HS-27A (cell line): ENCODE data around the gene KCNIP1.
A peak's percentile ranks its signal among the peaks of the same experiment; 100 is the strongest.

Experiments
- DNase-seq: peaks from one replicate; pipeline ENCODE4 v3.0.0-alpha.2; 2012; ENCODE audit warnings: low read depth, missing footprints

KCNIP1 gene

GRCh38 chr5:170508660-170509347 lies 5.0 kb downstream of the KCNIP1 start:
- DNase-seq, result peak; percentile 8

- DNase-seq, result no peak
Observed at GRCh38 chr5:170509348-170509660, 5.5 kb downstream of the KCNIP1 start.

GRCh38 chr5:170510126-170510525 lies 6.3 kb downstream of the KCNIP1 start:
- DNase-seq, result no peak

DNA sequence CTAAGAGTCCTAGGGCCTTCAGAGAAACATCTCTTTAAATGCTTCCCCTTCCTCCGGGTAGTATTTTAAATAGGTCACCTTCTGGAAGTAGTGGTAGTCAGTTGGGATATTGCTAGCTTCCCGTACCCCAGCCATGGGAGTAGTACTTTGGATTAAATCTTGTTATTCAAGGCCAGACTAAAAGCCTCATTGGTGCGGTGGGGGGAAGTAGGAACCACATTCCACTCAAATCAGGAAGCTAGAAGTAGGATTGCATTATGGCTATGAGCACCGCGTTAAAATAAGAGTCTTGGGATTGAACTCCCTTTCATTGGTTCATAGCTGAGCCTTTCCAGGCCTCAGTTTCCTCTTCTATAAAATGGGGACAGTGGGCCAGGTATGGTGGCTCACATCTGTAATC lies 6.7 kb downstream of the KCNIP1 start:
- no peak for DNase-seq

DNA sequence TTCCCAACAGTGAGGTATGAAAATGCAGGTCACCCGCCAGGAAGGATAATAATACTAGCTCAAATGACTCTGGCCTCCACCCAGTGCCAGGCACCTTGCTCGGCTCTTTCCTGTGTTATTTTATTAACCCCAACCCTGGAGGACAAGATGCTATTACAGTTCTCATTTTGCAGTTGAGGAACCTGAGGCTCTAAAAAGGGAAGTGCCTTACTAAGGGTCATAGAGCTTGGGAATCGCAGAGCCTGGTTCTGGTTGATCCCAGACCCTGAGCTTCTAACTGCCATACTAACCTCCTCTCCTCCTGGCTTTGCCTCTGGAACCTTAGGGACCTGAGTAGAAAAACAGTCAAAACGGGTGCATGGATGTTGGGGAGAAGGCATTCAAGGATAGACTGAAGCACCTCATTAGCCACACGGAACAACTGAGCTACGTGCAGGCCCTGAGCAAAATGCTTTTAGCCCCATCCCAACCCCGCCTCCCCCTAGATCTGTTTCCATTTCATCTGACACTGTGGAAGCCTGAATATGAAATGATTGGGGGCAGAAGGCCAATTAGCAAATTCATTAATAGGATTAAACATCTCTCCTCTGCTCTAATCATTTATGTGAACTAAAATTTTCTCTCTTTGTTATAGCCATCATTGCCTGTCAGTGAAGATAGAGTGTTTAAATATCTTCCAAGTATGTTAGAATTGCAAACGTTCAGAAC lies 7.9 kb downstream of the KCNIP1 start:
- no peak for DNase-seq

DNA sequence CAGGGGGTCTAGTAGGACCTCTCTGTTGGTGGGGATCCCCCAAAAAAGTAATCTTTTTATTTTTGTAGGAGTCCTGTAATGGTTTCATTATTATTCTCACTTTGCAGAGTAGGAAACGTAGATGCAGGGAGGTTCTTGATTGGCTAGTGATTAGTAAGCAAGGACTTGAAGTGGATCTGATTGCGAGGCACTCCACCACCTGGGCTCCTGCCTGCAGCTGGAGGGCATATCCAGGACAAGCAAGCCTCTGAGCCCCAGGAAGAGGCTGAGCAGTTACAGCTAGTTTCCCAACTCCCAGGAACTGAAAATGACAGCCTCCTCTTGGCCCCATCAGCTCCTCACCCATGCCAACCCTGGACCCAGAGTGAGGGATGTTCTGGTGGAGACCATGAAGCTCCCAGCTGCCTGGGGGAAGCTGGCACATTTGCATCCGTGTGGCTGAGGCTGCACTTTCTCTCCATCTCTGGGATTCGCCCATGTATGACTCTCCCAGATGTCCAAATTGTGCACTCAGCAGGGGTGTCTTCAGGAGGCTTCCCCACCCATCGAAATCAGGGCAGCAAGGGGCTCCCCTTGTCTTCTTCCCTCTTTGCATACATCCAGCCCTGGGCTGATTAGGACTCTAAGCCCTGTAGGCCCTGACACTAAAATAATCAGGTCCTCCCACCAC lies 10.2 kb downstream of the KCNIP1 start:
- DNase-seq, result no peak

DNA sequence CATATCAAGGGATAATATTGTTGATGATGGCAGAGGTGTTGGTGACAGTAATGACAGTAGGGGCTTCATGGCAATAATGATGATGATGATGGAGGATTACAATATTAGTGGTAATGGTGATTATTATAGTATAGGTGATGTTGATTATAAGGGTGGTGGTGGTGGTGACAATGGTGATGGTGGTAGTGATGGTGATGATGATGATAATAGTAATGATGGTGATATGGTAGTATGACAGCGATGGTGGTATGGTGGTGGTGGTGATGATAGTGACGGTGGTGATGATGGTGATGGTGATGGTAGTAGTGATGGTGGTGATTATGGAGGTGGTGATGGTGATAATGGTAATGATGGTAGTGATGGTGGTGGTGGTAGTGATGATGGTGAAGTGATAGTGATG lies 13.6 kb downstream of the KCNIP1 start:
- no peak for DNase-seq

DNA sequence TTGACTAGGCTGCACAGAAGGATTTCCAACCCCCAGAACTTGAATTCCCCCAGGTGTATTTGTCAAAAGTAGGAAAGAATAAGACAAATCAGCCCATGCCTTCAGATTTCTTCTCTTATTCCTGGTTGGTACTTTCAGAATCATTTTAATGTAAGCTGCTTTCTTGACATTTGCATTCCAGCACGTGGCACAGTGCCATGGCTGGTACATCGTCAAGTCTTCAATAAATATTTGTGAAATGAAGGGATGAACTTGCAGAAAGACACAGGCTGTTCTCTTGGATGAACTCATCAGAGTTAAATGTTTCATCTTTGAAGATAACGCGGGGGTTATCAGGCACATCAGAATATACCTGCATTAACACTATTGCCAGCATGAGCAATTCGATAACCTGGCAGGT lies 14.5 kb downstream of the KCNIP1 start:
- DNase-seq, result no peak

- DNase-seq, result no peak
Observed at GRCh38 chr5:170519549-170519948, 15.7 kb downstream of the KCNIP1 start.

- DNase-seq, result no peak
Observed at GRCh38 chr5:170520372-170520771, 16.6 kb downstream of the KCNIP1 start.

DNA sequence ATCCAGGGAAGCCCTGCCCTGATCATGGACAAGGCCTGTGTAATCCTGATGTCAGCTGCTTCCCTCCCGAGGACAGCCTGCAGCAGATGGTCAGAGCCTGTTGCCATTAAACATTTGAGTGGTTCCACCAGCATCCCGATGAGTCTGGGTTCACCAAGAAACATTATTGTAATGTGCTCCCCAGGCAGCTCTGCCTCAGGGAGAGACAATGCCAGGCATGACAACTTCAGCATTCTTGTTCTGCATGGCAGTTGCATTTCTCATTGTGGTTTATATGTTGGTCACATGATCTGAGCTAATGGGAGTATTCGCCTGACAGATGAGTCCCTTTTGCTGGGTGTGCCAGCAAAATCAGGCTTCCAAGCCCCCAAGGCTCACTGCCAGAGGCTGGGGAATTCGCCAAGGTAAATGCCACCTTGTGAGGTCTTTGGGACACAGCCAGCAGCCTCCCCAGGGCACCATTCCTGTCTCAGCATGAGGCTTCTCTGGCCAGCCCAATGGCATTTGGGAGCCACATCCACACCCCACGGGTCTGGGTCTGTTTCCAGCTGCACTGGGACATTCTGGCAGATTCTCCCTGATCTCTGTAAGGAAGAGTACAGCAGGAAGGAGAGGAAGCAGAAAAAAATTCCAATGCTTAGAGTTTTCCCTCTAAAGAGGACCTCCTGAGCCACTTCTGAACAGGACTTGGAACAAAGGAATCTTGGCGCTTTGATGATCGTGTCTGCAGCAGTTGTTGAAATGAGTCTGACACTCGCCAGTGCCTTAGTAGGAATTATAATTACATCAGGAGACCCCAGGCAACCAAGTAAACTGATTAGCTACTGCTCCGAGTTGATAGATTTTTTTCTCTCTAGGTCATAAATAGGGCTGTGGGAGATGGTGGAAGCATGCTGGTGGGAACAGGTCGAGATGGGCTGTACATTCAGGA lies 18.7 kb downstream of the KCNIP1 start:
- peak; percentile 73 for DNase-seq

GRCh38 chr5:170523142-170523551 lies 19.3 kb downstream of the KCNIP1 start:
- no peak for DNase-seq

- DNase-seq, result no peak
Observed at GRCh38 chr5:170523830-170524229, 20.0 kb downstream of the KCNIP1 start.

- DNase-seq, result no peak
Observed at GRCh38 chr5:170524576-170524975, 20.8 kb downstream of the KCNIP1 start.

DNA sequence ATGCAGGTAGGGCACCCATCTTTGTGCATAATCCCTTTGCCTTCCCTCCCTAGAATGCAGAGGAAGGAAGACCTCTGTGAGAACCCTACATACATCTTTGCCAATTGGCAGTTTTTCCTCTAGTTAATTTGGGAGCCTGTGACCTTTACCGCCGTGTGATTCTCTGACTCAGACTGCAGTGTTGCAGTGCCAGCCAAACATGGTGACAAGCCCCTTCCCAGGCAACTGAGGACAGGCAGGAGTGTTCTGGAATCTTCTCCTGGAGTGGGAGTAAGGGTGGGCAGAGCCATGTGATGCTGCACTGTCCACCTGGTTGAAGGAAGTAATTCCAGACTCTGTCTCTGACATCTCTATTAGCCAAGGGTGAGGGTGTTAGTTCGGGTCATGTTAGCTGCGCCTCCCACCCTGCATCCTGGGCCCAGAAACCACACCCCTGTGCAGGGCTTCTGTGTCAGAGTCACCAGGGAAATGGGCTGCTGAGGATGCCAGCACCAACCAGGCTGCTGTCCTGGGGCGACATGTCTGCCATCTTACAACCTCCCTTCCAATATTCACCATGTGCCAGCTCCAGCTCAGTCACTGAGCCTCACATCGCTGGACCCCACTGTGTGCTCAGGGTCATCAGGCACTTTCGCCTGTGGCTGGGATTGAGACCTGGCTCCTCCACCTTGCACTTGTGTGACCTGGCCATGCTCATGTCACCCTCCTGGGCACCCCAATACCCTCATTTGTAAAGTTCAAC lies 21.8 kb downstream of the KCNIP1 start:
- no peak for DNase-seq

DNA sequence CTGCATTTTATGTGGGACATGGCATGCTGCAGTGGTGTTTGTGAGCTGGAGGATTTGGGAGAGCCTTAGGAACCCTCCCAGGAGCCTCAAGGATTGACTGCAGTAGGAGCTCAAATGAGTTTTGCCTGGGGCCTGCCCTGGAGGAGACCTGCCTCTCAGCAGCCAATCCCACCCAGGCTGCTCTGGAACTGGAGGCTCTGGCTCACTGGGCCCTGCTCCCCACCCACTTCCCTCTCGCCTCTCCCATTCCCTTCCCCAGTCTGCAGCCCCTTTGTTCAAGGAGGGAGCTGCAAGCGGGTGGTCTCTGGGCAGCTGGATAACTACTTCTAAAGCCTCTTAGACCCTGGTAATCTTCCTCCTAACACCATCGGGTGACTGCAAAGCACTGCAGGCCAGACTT lies 24.2 kb downstream of the KCNIP1 start:
- no peak for DNase-seq

DNA sequence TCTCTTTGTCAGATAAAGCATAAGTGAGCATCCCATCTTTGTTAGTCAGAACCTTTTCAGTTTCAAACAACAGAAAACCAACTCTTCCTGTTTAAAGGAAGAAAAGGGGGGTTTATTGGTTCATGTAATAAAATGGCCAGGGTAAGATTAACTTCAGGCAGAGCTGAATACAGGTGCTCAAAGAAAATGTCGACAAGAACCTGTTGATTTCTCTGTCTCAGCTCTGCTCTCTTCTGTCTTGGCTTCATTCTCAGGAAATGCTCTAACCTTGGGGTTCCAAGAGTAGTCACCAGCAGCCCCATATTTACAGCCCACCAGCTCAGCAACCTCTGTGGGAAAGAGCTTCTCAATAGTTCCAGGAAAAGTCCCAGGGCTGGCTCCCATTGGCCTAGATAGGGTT lies 25.2 kb downstream of the KCNIP1 start:
- DNase-seq, result no peak

DNA sequence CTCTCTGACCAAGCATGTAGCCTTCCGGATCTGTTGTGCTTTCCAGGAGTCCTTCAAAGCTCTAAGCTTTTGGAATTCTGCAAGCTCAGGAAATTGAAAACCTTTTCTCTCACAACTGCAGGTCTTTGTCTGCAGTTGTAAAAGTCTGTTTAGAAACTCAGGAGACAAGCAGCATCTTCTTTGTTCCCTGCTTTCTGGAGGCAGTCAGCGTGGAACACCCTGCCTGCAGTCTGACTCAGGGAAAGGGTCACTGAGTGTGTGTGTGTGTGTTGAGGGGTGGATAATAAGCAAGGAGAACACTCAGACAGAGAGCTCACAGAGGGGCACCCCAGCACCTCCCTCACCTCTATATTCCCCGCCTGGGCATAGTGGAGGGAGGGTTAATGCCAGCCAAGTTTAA lies 29.1 kb downstream of the KCNIP1 start:
- DNase-seq, result no peak

DNA sequence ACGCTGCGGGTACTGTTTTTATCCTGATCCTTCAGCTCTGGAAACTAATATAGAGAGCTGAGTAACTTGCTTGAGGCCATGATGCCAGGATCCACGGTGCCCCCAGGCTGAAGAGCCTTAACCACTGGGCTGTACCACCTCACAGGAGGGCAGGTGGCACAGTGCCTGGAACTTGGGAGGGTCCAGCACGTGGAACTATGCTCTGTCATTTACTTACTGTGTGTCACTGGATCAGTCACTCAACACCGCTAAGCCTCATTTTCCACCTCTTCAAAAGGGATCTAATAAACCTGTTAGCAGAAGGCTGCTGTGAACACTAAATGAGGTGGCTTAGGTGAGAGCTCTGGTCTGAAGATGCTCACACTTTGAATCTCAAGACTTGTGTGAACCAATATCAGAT lies 29.6 kb downstream of the KCNIP1 start:
- DNase-seq, result no peak

DNA sequence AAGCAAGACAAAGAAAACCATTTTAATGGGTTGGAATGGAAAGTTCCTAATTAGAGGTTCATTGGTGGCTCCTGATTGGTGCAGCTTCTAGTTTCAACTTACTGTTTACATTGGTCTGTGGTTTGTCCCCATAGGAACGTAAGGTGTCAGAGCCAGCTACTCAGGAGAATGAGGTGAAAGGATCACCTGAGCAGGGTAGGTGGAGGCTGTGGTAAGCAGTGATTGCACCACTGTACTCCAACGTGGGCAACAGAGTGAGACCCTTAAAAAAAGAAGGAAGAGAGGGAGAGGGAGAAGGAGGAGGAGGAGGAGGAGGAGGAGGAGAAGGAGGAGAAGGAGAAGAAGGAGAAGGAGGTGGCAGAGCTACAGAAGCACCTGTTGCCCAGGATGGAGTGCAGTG lies 30.4 kb downstream of the KCNIP1 start:
- no peak for DNase-seq

GRCh38 chr5:170534941-170535340 lies 31.1 kb downstream of the KCNIP1 start:
- no peak for DNase-seq

DNA sequence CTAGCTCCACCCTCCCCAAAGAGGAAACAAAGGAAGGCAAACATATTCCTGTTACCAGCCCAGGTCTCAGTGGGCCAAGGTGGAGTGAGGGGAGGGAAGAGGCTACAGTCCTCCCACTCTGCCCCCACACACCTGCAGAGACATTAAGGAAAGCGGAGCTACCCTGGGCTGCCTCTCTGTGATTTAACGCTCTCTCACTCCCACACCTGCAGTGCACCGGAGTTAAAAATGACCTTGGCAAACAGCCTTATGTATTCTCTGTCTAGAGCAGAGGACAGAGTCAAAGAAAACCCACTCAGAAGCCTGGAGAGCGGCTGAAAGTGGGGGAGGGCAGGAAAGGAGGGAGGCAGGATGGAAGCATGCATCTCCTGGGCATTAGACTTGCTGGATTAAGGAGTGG lies 32.7 kb downstream of the KCNIP1 start:
- no peak for DNase-seq
